Epithelial cell of esophagus (primary cell): ENCODE data around the gene CBLN4.

Experiments
- DNase-seq: peaks from one replicate; pipeline ENCODE4 v3.0.0; 2010; ENCODE audit warnings: low read depth
- H3K4me3 ChIP-seq: 2 replicates; pipeline ENCODE4 v1.5.1; 2011; ENCODE audit warnings: mild to moderate bottlenecking, low read length, control low read depth
- TF ChIP-seq, protein P1 (sequence below): IDR thresholded peaks from 2 replicates; pipeline ENCODE4 v1.5.1; 2011; ENCODE audit warnings: low read depth, mild to moderate bottlenecking, low read length, control low read depth, inconsistent platforms; ENCODE audit not compliant: insufficient read depth; ENCODE audit errors: missing control alignments

The CBLN4 gene

DNA sequence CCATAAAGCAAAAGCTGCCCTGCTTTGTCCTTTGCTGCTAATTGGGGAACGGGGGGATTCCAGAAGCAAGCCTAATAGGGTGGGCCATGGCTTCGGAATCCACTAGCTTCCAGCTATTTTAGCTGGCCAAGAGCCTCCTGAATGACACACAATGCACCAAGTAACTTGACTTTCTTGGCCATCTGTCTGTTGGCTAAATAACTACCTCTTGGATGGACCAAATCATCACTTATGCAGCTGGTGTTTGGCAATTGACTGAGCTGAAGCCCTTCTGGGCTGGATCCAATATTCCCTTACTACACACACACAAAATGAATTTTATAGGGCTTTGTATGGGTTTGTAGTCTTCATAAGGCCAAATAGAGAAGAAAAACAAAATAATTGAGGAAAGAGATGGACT lies 8.8 kb upstream of the CBLN4 start:
- no peak overlapping the region for H3K4me3 ChIP-seq
- DNase-seq, result no peak
- TF ChIP-seq, protein P1, sequence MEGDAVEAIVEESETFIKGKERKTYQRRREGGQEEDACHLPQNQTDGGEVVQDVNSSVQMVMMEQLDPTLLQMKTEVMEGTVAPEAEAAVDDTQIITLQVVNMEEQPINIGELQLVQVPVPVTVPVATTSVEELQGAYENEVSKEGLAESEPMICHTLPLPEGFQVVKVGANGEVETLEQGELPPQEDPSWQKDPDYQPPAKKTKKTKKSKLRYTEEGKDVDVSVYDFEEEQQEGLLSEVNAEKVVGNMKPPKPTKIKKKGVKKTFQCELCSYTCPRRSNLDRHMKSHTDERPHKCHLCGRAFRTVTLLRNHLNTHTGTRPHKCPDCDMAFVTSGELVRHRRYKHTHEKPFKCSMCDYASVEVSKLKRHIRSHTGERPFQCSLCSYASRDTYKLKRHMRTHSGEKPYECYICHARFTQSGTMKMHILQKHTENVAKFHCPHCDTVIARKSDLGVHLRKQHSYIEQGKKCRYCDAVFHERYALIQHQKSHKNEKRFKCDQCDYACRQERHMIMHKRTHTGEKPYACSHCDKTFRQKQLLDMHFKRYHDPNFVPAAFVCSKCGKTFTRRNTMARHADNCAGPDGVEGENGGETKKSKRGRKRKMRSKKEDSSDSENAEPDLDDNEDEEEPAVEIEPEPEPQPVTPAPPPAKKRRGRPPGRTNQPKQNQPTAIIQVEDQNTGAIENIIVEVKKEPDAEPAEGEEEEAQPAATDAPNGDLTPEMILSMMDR, result no peak

DNA sequence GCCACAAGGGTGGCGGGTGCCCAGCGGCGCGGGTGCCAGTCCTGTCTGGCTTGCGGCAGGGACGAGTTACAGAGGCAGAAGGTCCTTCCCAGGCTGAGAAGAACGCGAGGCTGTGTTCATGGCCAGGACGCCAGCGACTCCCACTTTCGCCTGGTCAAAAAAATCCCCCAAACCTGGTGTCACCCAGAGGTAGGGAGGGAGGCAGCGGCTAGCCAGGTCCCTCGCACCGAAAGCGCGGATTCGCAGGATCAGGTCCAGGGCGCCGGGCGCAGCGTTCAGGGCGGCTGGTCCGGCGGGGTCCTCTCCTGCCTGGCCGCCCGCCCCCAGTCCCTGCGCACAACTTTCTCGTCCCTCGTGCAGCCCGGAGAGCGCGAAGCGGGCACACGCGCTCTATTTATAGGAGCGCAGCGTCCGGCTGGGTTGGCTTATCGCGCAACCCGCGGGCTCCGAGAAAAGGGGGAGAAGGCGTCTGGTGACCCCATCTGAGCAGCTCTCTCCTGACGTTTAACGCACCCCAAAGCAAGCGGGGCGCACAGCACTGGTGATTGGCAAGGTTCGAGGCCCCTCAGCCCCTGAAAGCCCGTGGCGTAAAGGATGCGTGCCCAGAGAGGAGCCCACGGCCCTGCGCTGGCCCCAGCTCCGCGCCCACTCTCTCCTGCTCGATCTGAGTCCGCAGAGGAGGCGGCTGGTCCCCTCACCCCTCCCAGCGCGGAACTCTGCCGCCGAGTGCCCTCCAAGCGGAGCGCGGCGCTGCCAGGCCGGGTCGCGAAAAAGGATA lies 519 bp downstream of the CBLN4 start:
- no peak for DNase-seq
- TF ChIP-seq, protein P1, result no peak
- no peak overlapping the region for H3K4me3 ChIP-seq

DNA sequence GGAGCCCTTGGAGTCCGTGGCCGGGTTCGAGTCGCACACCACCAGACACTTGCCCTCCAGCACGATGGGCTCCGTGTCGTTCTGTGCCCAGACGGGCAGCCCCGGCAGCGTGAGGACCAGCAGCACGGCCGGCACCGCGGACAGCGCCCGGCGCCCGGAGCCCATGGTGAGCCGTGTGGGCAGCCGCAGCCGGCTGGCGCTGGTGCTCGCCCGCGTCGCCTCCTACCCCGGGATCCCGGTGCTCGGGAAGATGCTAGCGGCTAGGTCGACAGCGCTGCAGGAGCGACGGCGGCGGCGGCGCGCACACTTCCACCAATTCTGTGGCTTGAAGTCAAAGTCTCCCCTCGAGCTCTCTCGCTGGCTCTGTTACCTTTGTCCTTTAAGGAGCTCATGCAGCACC lies 1.3 kb downstream of the CBLN4 start:
- peak; percentile 38 for DNase-seq
- TF ChIP-seq, protein P1, result no peak
- H3K4me3 ChIP-seq, result no peak overlapping the region

DNA sequence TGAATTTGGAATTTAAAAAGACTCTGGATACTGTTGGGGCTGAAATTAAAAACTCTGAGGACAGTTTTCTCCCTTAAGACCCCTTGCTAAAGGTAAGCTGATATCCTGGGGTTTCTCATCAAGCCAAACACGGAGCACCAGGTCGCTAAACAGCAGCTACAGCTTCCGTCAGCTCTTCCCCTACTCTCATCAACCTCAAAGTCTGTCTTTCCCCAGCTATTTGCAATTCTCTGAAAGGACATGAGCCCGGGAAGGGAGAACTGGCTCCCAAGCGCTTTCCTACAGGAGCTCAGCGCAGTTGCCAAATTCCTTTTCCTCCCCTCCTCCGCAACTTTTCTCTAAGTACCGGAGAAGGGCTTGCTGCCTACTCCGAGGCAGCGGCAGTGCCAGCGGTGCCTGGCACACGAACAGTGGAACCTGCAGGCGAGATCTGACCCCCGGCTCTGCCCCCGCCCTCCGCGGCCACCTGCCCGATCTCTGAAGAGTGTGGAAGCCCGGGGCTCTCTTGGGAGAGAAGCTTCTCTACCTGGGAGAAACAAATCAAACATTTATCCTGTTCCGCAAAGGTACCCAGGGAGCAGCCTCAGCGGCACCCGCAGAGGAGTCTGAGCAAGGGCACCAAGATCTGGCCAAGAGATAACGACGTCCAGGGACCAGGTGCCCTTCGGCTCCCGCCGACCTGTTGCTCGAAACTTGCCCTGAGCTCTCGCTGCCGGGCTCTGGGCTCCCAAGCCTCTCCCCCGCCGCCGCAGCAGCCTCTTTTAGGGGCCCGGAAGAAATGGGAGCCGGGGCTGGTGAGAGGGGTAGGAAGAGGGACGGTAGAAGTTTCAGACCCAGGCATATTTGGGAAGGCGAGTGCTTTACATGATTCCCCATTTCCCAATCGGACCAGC lies 2.2 kb downstream of the CBLN4 start:
- H3K4me3 ChIP-seq, result no peak overlapping the region
- no peak for DNase-seq
- TF ChIP-seq, protein P1, result no peak

DNA sequence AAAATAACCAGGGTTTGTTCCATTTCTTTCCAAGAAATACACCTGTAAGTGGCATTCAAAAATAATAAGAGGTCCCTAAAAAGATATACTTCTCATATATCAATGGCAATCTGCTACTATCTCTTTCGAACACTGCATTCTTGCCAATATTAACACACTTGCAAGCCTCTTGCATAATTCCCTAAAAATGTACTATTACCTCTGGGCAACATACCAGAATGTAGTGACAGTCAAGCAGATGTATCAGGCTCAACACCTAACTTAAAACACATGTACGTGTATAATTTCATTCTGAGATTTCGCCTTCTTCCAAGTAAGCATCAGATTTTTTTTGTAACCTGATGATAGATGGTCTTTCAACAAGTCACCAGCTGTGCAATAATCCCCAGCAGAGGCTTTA lies 3.4 kb downstream of the CBLN4 start:
- TF ChIP-seq, protein P1, result no peak
- H3K4me3 ChIP-seq, result no peak overlapping the region
- no peak for DNase-seq

DNA sequence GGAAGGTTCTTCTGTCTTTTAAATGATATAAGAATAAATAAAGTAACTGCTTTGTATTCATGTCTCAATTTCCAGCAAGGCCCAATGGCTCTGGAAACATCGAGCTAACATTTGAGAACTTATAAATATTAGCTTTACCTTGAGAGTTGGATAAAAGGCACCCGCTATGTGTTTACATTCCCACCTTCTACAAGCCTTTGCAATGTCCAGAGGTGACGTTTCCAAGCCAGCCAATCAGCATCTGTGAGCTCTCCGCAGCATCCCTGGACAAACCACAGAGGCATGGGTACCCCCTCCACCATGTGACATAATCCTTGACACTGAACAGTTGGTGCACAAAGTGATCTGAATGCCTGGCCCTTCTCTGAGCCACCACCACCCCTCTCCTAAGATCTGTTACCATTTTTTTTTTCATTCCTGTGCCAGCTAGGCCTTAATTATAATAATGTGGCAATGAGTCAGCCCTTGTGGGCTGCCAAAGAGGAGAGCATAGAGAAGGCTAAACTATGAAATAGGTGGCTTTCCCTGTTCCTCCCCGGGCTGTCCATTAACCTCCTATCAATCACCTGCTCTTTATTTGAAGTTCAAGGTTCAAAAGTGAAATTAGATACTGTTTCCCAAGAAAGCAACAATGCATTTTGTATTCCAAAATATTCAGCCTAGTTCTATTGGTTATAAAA lies 4.1 kb downstream of the CBLN4 start:
- TF ChIP-seq, protein P1, result no peak
- DNase-seq, result no peak
- no peak overlapping the region for H3K4me3 ChIP-seq
